WTC11 (cell line): ENCODE data around the gene LTF.
"Not testable (repeated sequence)": the region's sequence is repeated elsewhere in the genome, so short reads cannot be mapped to it uniquely, and the experiment has no call there.

Experiments used
- ATF3 ChIP-seq: sonication (generic); formaldehyde crosslinking; conservative IDR thresholded peaks from 2 replicates; pipeline ENCODE4 v1.8.1; 2022; ENCODE audit warnings: mild to moderate bottlenecking, missing genetic modification reagents
- HMGXB4 ChIP-seq: sonication (generic); formaldehyde crosslinking; IDR thresholded peaks from 2 replicates; pipeline ENCODE4 v1.8.1; 2023; ENCODE audit warnings: mild to moderate bottlenecking, moderate library complexity, missing genetic modification reagents
- MAX ChIP-seq: sonication (generic); formaldehyde crosslinking; IDR thresholded peaks from 2 replicates; pipeline ENCODE4 v1.8.0; 2022; ENCODE audit warnings: mild to moderate bottlenecking, missing genetic modification reagents
- STAT6 ChIP-seq: sonication (generic); formaldehyde crosslinking; conservative IDR thresholded peaks from 2 replicates; pipeline ENCODE4 v1.8.1; 2023; ENCODE audit warnings: mild to moderate bottlenecking, low read depth, missing genetic modification reagents, moderate library complexity
- TEAD4 ChIP-seq: sonication (generic); formaldehyde crosslinking; IDR thresholded peaks from 2 replicates; pipeline ENCODE4 v1.8.0; 2022; ENCODE audit warnings: mild to moderate bottlenecking, missing genetic modification reagents
- USF2 ChIP-seq: sonication (generic); formaldehyde crosslinking; IDR thresholded peaks from 2 replicates; pipeline ENCODE4 v1.8.1; 2023; ENCODE audit warnings: mild to moderate bottlenecking, missing genetic modification reagents, moderate library complexity
- ZNF138 ChIP-seq: sonication (generic); formaldehyde crosslinking; conservative IDR thresholded peaks from 2 replicates; pipeline ENCODE4 v1.8.1; 2022; ENCODE audit warnings: mild to moderate bottlenecking, moderate library complexity, missing genetic modification reagents
- ZNF317 ChIP-seq: sonication (generic); formaldehyde crosslinking; IDR thresholded peaks from 2 replicates; pipeline ENCODE4 v1.8.1; 2023; ENCODE audit warnings: low read depth, mild to moderate bottlenecking, moderate library complexity, missing genetic modification reagents, borderline replicate concordance
- TF ChIP-seq, protein P1 (sequence below): fragments of 200-600 bp; IDR thresholded peaks from 2 replicates; pipeline ENCODE4 v1.8.0; 2022; ENCODE audit warnings: antibody characterized with exemption
- TF ChIP-seq, protein P2 (sequence below): fragments of 250-450 bp; sonication (Bioruptor Pico); IDR thresholded peaks from 2 replicates; pipeline ENCODE4 v1.9.0; 2021; ENCODE audit warnings: mild to moderate bottlenecking, borderline replicate concordance
- TF ChIP-seq, protein P3 (sequence below): sonication (generic); formaldehyde crosslinking; IDR thresholded peaks from 2 replicates; pipeline ENCODE4 v1.8.0; 2022; ENCODE audit warnings: mild to moderate bottlenecking, missing genetic modification reagents
- TF ChIP-seq, protein P4 (sequence below): sonication (generic); formaldehyde crosslinking; IDR thresholded peaks from 2 replicates; pipeline ENCODE4 v1.8.1; 2023; ENCODE audit warnings: mild to moderate bottlenecking, missing genetic modification reagents, borderline replicate concordance

DNA sequence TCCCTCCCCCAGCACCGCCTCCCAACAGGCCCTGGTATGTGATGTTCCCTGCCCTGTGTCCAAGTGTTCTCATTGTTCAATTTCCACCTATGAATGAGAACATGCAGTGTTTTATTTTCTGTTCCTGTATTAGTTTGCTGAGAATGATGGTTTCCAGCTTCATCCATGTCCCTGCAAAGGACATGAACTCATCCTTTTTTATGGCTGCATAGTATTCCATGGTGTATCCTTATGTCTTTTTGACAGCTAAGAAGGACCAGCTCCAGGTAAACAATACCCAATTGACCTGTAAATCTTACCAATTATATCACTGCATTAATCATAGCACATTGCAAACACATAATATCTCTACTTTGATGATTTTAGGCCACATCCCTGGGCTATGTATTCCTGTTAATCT lies 33.8 kb downstream of the LTF start:
- TF ChIP-seq, protein P1, sequence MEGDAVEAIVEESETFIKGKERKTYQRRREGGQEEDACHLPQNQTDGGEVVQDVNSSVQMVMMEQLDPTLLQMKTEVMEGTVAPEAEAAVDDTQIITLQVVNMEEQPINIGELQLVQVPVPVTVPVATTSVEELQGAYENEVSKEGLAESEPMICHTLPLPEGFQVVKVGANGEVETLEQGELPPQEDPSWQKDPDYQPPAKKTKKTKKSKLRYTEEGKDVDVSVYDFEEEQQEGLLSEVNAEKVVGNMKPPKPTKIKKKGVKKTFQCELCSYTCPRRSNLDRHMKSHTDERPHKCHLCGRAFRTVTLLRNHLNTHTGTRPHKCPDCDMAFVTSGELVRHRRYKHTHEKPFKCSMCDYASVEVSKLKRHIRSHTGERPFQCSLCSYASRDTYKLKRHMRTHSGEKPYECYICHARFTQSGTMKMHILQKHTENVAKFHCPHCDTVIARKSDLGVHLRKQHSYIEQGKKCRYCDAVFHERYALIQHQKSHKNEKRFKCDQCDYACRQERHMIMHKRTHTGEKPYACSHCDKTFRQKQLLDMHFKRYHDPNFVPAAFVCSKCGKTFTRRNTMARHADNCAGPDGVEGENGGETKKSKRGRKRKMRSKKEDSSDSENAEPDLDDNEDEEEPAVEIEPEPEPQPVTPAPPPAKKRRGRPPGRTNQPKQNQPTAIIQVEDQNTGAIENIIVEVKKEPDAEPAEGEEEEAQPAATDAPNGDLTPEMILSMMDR, result not testable (repeated sequence)
- TF ChIP-seq, protein P2, sequence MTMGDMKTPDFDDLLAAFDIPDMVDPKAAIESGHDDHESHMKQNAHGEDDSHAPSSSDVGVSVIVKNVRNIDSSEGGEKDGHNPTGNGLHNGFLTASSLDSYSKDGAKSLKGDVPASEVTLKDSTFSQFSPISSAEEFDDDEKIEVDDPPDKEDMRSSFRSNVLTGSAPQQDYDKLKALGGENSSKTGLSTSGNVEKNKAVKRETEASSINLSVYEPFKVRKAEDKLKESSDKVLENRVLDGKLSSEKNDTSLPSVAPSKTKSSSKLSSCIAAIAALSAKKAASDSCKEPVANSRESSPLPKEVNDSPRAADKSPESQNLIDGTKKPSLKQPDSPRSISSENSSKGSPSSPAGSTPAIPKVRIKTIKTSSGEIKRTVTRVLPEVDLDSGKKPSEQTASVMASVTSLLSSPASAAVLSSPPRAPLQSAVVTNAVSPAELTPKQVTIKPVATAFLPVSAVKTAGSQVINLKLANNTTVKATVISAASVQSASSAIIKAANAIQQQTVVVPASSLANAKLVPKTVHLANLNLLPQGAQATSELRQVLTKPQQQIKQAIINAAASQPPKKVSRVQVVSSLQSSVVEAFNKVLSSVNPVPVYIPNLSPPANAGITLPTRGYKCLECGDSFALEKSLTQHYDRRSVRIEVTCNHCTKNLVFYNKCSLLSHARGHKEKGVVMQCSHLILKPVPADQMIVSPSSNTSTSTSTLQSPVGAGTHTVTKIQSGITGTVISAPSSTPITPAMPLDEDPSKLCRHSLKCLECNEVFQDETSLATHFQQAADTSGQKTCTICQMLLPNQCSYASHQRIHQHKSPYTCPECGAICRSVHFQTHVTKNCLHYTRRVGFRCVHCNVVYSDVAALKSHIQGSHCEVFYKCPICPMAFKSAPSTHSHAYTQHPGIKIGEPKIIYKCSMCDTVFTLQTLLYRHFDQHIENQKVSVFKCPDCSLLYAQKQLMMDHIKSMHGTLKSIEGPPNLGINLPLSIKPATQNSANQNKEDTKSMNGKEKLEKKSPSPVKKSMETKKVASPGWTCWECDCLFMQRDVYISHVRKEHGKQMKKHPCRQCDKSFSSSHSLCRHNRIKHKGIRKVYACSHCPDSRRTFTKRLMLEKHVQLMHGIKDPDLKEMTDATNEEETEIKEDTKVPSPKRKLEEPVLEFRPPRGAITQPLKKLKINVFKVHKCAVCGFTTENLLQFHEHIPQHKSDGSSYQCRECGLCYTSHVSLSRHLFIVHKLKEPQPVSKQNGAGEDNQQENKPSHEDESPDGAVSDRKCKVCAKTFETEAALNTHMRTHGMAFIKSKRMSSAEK, result not testable (repeated sequence)
- not testable (repeated sequence) for TF ChIP-seq ZNF138; MAX (CRISPR knock-in tag); TEAD4 (CRISPR knock-in tag); STAT6 (CRISPR knock-in tag); USF2 (CRISPR knock-in tag); HMGXB4 (CRISPR knock-in tag); ZNF317 (CRISPR knock-in tag); ATF3
- TF ChIP-seq, protein P3, sequence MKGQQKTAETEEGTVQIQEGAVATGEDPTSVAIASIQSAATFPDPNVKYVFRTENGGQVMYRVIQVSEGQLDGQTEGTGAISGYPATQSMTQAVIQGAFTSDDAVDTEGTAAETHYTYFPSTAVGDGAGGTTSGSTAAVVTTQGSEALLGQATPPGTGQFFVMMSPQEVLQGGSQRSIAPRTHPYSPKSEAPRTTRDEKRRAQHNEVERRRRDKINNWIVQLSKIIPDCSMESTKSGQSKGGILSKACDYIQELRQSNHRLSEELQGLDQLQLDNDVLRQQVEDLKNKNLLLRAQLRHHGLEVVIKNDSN, result not testable (repeated sequence)
- TF ChIP-seq, protein P4, sequence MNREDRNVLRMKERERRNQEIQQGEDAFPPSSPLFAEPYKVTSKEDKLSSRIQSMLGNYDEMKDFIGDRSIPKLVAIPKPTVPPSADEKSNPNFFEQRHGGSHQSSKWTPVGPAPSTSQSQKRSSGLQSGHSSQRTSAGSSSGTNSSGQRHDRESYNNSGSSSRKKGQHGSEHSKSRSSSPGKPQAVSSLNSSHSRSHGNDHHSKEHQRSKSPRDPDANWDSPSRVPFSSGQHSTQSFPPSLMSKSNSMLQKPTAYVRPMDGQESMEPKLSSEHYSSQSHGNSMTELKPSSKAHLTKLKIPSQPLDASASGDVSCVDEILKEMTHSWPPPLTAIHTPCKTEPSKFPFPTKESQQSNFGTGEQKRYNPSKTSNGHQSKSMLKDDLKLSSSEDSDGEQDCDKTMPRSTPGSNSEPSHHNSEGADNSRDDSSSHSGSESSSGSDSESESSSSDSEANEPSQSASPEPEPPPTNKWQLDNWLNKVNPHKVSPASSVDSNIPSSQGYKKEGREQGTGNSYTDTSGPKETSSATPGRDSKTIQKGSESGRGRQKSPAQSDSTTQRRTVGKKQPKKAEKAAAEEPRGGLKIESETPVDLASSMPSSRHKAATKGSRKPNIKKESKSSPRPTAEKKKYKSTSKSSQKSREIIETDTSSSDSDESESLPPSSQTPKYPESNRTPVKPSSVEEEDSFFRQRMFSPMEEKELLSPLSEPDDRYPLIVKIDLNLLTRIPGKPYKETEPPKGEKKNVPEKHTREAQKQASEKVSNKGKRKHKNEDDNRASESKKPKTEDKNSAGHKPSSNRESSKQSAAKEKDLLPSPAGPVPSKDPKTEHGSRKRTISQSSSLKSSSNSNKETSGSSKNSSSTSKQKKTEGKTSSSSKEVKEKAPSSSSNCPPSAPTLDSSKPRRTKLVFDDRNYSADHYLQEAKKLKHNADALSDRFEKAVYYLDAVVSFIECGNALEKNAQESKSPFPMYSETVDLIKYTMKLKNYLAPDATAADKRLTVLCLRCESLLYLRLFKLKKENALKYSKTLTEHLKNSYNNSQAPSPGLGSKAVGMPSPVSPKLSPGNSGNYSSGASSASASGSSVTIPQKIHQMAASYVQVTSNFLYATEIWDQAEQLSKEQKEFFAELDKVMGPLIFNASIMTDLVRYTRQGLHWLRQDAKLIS (CRISPR knock-in tag), result not testable (repeated sequence)
